ENCODE measurements around the gene ZXDC. TPM values are rescaled to one million over a fixed set of nuclear protein-coding genes. Genes with fewer than 3 reads are reported as not detected.
A peak's percentile ranks its signal among the peaks of the same experiment; 100 is the strongest.

ZXDC gene
- total and polyA plus RNA-seq, 11 donors = 8.7 to 40.3 (median 19.3) TPM

DNA sequence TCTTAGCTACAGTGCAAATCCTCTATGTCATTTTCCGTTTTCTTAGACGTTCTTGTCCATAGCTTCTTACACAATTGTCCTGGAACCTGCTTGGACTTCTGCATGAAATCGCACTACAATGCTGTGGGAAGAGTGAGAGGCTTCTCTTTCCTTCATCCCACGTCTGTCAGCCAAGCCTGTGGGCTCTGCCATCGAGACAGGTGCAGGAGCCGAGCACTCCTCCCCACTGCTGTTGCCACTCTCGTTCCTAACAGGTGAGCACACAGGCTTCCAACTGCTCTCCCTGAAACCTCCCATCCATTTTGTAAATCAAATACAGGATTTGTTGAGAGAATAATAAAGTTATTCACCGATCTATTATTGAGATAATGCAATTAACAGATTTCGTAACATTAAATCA, 23.5 kb downstream of the ZXDC start:
- DNase-seq = no peak
- peaks cover 0 to 21% (median under 1%) of the 10 kb centered on the region in 12 donors for H3K4me1 ChIP-seq
- H3K36me3 ChIP-seq = peaks cover 0 to 92% (median 84%) of the 10 kb centered on the region in 9 donors
- H3K4me3 ChIP-seq = no peak overlapping the region
- H3K27ac ChIP-seq = no peak overlapping the region
- no peaks in the 10 kb centered on the region for H3K9me3 ChIP-seq
- ATAC-seq = no peak
- no peaks in the 10 kb centered on the region for H3K27me3 ChIP-seq
- WGBS, 4 donors = 89 to 92% (median 92%) methylated on average over 9 of the region's 9 CpGs
- TF ChIP-seq, protein P1, sequence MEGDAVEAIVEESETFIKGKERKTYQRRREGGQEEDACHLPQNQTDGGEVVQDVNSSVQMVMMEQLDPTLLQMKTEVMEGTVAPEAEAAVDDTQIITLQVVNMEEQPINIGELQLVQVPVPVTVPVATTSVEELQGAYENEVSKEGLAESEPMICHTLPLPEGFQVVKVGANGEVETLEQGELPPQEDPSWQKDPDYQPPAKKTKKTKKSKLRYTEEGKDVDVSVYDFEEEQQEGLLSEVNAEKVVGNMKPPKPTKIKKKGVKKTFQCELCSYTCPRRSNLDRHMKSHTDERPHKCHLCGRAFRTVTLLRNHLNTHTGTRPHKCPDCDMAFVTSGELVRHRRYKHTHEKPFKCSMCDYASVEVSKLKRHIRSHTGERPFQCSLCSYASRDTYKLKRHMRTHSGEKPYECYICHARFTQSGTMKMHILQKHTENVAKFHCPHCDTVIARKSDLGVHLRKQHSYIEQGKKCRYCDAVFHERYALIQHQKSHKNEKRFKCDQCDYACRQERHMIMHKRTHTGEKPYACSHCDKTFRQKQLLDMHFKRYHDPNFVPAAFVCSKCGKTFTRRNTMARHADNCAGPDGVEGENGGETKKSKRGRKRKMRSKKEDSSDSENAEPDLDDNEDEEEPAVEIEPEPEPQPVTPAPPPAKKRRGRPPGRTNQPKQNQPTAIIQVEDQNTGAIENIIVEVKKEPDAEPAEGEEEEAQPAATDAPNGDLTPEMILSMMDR (IDR thresholded peaks at IDR 0.05) = no peak
- no peak for TF ChIP-seq POLR2A (IDR thresholded peaks at IDR 0.05)
- intact Hi-C loops (cut with DNase I) = no loop called here

DNA sequence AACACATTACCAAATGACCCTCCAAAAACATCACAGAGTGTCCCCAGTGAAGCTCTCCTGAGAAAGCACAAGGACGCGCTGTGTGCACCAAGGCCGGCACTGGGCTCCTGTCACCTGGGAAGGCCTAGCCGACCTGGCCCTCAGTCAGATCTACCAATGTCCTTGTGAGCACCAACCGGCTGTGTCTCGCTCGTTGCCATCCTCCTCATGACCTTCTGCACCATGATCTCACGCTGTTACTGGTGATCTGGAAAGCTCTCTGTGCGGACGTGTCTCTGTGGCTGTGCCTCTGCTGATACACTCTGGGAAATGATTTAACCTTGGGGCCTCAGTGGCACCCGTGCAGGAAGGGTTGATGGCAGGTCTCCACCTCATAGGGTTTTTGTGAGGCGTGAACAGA, 24.2 kb downstream of the ZXDC start:
- H3K36me3 ChIP-seq = peaks cover 0 to 85% (median 77%) of the 10 kb centered on the region in 9 donors
- ATAC-seq (peak in 3 of 4 donors; percentile 17 to 49 (median 38)), DNase-seq (peak in 1 of 5 donors; percentile 14)
- no peaks in the 10 kb centered on the region for H3K27me3 ChIP-seq
- H3K9me3 ChIP-seq = no peaks in the 10 kb centered on the region
- 81 to 89% (median 84%) methylated on average over 12 of the region's 12 CpGs for WGBS, 4 donors
- H3K4me3 ChIP-seq = no peak overlapping the region
- peaks cover 0 to 14% (median under 1%) of the 10 kb centered on the region in 12 donors for H3K4me1 ChIP-seq
- TF ChIP-seq, protein P1 (IDR thresholded peaks at IDR 0.05) = no peak
- TF ChIP-seq POLR2A (IDR thresholded peaks at IDR 0.05) = no peak
- H3K27ac ChIP-seq = no peak overlapping the region
- intact Hi-C loops (cut with DNase I) = no loop called here

DNA sequence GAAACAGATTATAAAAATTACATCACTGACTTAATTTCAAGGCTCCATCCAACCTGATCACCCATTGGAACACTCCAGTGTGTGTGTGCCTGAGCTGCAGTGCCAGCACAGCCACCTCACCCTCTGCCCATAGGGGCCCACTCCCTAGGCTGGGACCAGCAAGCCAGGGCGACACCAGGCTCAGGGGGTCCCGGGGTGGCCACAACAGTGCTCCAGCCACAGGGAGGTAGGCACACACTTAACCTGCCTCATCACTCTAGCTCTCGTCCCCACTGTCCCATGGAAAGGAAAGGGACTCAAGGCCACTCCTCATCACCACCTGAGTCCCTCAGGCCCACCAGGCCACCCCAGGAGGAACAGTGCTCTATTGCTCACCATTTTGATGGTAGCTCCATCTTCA, 24.9 kb downstream of the ZXDC start:
- H3K27ac ChIP-seq = no peak overlapping the region
- no peaks in the 10 kb centered on the region for H3K27me3 ChIP-seq
- H3K9me3 ChIP-seq = no peaks in the 10 kb centered on the region
- H3K4me3 ChIP-seq = no peak overlapping the region
- TF ChIP-seq, protein P1 (IDR thresholded peaks at IDR 0.05) = no peak
- no peak for TF ChIP-seq POLR2A (IDR thresholded peaks at IDR 0.05)
- 92 to 95% (median 93%) methylated on average over 3 of the region's 3 CpGs for WGBS, 4 donors
- peaks cover 0 to 8% (median 0%) of the 10 kb centered on the region in 12 donors for H3K4me1 ChIP-seq
- ATAC-seq (peak in 1 of 4 donors; percentile 31), DNase-seq (no peak)
- H3K36me3 ChIP-seq = peaks cover 0 to 78% (median 72%) of the 10 kb centered on the region in 9 donors
- intact Hi-C loops (cut with DNase I) = no loop called here

DNA sequence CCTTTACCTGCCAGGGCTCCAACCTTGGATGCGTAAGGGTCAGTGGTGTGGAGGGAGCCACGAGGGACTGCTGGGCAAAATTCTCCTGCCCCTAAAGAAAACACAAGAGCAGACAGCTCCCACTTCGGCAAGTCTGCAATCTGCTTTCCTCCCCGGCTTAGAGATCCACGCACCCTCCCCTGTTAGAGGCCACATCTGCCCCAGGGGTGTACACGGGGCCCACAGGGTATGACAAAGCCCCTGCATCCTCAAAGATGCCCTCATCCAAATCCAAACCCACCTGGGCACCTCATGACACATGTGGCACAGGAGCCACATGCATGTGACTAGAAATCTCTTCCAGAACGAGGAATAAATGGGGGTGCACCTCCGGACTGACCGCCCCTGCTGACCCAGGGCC, 25.5 kb downstream of the ZXDC start:
- 77 to 83% (median 80%) methylated on average over 8 to 9 of the region's 9 CpGs for WGBS, 4 donors
- H3K9me3 ChIP-seq = no peaks in the 10 kb centered on the region
- H3K36me3 ChIP-seq = peaks cover 0 to 74% (median 68%) of the 10 kb centered on the region in 9 donors
- no peak for TF ChIP-seq POLR2A (IDR thresholded peaks at IDR 0.05)
- TF ChIP-seq, protein P1 (IDR thresholded peaks at IDR 0.05) = no peak
- H3K27me3 ChIP-seq = no peaks in the 10 kb centered on the region
- DNase-seq = no peak
- no peak overlapping the region for H3K4me3 ChIP-seq
- intact Hi-C loops (cut with DNase I) = no loop called here
- ATAC-seq = no peak
- peaks cover 0 to 11% (median 0%) of the 10 kb centered on the region in 12 donors for H3K4me1 ChIP-seq
- no peak overlapping the region for H3K27ac ChIP-seq
